Measurements from ENCODE around the gene VWC2L.

VWC2L gene

GRCh38 chr2:214410918-214411554 lies at the start of gene VWC2L:
Gene VWC2L, plus strand, starts transcription at chr2:214411054. Its CDS starts 3,140 bp downstream, at chr2:214414194.
- DNase-seq = no peak

GRCh38 chr2:214361116-214361515 lies 49.7 kb upstream of the VWC2L start:
- DNase-seq = no peak

GRCh38 chr2:214365549-214365948 lies 45.3 kb upstream of the VWC2L start:
- no peak for DNase-seq

GRCh38 chr2:214367171-214367570 lies 43.7 kb upstream of the VWC2L start:
- DNase-seq = no peak

GRCh38 chr2:214376618-214377285 lies 34.1 kb upstream of the VWC2L start:
- DNase-seq = no peak

GRCh38 chr2:214377286-214377624 lies 33.6 kb upstream of the VWC2L start:
- no peak for DNase-seq

- DNase-seq = no peak
Observed at GRCh38 chr2:214378455-214379103, 32.3 kb upstream of the VWC2L start.

GRCh38 chr2:214379227-214379626 lies 31.6 kb upstream of the VWC2L start:
- no peak for DNase-seq

- no peak for DNase-seq
Observed at GRCh38 chr2:214380681-214381080, 30.2 kb upstream of the VWC2L start.

- no peak for DNase-seq
Observed at GRCh38 chr2:214382229-214382628, 28.6 kb upstream of the VWC2L start.

GRCh38 chr2:214386720-214387119 lies 24.1 kb upstream of the VWC2L start:
- no peak for DNase-seq

GRCh38 chr2:214389334-214389733 lies 21.5 kb upstream of the VWC2L start:
- no peak for DNase-seq

GRCh38 chr2:214393796-214394195 lies 17.1 kb upstream of the VWC2L start:
- no peak for DNase-seq

- DNase-seq = no peak
Observed at GRCh38 chr2:214395040-214395439, 15.8 kb upstream of the VWC2L start.

- no peak for DNase-seq
Observed at GRCh38 chr2:214401580-214401979, 9.3 kb upstream of the VWC2L start.

GRCh38 chr2:214410128-214410775 lies 602 bp upstream of the VWC2L start:
- DNase-seq = no peak

- no peak for DNase-seq
Observed at GRCh38 chr2:214412679-214413078, 1.8 kb downstream of the VWC2L start.

- no peak for DNase-seq
Observed at GRCh38 chr2:214436470-214436869, 25.6 kb downstream of the VWC2L start.

GRCh38 chr2:214450118-214450894 lies 39.5 kb downstream of the VWC2L start:
- DNase-seq = no peak

GRCh38 chr2:214451516-214452275 lies 40.8 kb downstream of the VWC2L start:
- no peak for DNase-seq

- no peak for DNase-seq
Observed at GRCh38 chr2:214465363-214466146, 54.7 kb downstream of the VWC2L start.
